ENCODE data around the gene PPP1R9A.

PPP1R9A gene

GRCh38 chr7:95322396-95322795, 415.0 kb downstream of the PPP1R9A start:
- Histone ChIP-seq H3K27ac (no peak overlapping the region), H3K9ac (no peak overlapping the region)

GRCh38 chr7:95322854-95323253, 415.5 kb downstream of the PPP1R9A start:
- Histone ChIP-seq H3K4me1 (no peaks in the 10 kb centered on the region), H3K9me3 (ENCODE audit: control insufficient read depth, low read length) (no peaks in the 10 kb centered on the region), H3K9ac (no peak overlapping the region), H3K36me3 (ENCODE audit: control insufficient read depth, insufficient read depth, low read length) (no peaks in the 10 kb centered on the region), H3K27me3 (ENCODE audit: control insufficient read depth, insufficient read depth, low read length) (no peaks in the 10 kb centered on the region), H3K27ac (no peak overlapping the region), H3K4me2 (ENCODE audit: low read length) (no peak overlapping the region), H3K4me3 (ENCODE audit: low read depth, low read length) (no peak overlapping the region), H2AFZ (no peak overlapping the region), H3K79me2 (no peaks in the 10 kb centered on the region)
- TF ChIP-seq, protein P1, sequence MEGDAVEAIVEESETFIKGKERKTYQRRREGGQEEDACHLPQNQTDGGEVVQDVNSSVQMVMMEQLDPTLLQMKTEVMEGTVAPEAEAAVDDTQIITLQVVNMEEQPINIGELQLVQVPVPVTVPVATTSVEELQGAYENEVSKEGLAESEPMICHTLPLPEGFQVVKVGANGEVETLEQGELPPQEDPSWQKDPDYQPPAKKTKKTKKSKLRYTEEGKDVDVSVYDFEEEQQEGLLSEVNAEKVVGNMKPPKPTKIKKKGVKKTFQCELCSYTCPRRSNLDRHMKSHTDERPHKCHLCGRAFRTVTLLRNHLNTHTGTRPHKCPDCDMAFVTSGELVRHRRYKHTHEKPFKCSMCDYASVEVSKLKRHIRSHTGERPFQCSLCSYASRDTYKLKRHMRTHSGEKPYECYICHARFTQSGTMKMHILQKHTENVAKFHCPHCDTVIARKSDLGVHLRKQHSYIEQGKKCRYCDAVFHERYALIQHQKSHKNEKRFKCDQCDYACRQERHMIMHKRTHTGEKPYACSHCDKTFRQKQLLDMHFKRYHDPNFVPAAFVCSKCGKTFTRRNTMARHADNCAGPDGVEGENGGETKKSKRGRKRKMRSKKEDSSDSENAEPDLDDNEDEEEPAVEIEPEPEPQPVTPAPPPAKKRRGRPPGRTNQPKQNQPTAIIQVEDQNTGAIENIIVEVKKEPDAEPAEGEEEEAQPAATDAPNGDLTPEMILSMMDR (IDR thresholded peaks at IDR 0.05) = no peak

More at GRCh38 chr7:95322396-95322795, 415.0 kb downstream of the PPP1R9A start:
- Histone ChIP-seq H3K4me2 (ENCODE audit: low read length) (no peak overlapping the region), H3K79me2 (no peaks in the 10 kb centered on the region), H3K4me3 (ENCODE audit: low read depth, low read length) (no peak overlapping the region), H3K27me3 (ENCODE audit: control insufficient read depth, insufficient read depth, low read length) (no peaks in the 10 kb centered on the region), H3K4me1 (no peaks in the 10 kb centered on the region), H2AFZ (no peak overlapping the region), H3K36me3 (ENCODE audit: control insufficient read depth, insufficient read depth, low read length) (no peaks in the 10 kb centered on the region), H3K9me3 (ENCODE audit: control insufficient read depth, low read length) (no peaks in the 10 kb centered on the region)
- TF ChIP-seq, protein P1 (IDR thresholded peaks at IDR 0.05) = no peak

DNA sequence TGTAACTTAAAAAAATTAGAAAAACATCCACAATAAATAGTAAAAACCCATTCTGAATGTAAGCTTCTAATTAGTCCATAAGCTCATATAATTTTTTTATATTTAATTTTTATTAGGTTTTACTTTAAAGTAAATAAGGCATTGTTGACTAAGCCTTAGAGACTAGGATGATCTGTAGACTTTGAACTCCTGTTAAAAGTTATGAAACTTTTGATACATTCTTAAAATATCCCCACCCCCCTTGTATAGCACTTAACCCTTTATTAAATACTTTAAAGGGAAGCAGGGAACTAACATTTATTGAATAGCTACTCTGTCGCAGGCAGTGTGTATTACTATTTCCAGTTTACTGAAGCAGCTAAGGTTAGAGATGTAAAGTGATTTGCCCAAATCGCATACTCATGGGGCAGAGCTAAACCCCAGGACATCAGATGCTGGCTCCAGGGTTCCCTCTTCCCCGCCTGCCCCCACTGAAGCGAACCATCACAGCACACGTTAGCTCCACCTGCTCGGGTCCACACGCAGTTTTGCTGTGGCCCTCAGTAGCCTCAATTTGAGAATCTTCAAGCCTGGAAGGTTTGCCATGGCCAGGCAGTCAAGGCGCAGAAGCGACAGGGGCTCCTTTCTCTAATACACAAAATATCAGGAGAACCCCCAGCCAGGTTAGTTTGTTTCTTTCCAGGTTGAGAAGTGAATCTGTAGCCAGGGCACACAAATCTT, 416.2 kb downstream of the PPP1R9A start:
- no peak overlapping the region for H3K27ac ChIP-seq
- H2AFZ ChIP-seq = no peak overlapping the region
- H3K27me3 ChIP-seq (ENCODE audit: control insufficient read depth, insufficient read depth, low read length) = no peaks in the 10 kb centered on the region
- H3K9ac ChIP-seq = no peak overlapping the region
- no peaks in the 10 kb centered on the region for H3K79me2 ChIP-seq
- TF ChIP-seq, protein P1 (IDR thresholded peaks at IDR 0.05) = no peak
- H3K4me3 ChIP-seq (ENCODE audit: low read depth, low read length) = no peak overlapping the region
- H3K4me1 ChIP-seq = no peaks in the 10 kb centered on the region
- H3K4me2 ChIP-seq (ENCODE audit: low read length) = no peak overlapping the region
- no peaks in the 10 kb centered on the region for H3K9me3 ChIP-seq (ENCODE audit: control insufficient read depth, low read length)
- H3K36me3 ChIP-seq (ENCODE audit: control insufficient read depth, insufficient read depth, low read length) = no peaks in the 10 kb centered on the region

GRCh38 chr7:95324431-95324830, 417.0 kb downstream of the PPP1R9A start, which contains the start of gene PON1:
Gene PON1, minus strand, starts transcription at chr7:95324532. Its CDS starts 57 bp downstream, at chr7:95324475.
- TF ChIP-seq, protein P1 (IDR thresholded peaks at IDR 0.05) = no peak
- no peaks in the 10 kb centered on the region for H3K27me3 ChIP-seq (ENCODE audit: control insufficient read depth, insufficient read depth, low read length)
- no peak within 1 kb of the TSS for H3K9ac ChIP-seq
- H3K9me3 ChIP-seq (ENCODE audit: control insufficient read depth, low read length) = no peaks in the 10 kb centered on the region
- H3K4me1 ChIP-seq = no peaks in the 10 kb centered on the region
- H3K27ac ChIP-seq = no peak within 1 kb of the TSS
- no peaks in the 10 kb centered on the region for H3K79me2 ChIP-seq
- H3K36me3 ChIP-seq (ENCODE audit: control insufficient read depth, insufficient read depth, low read length) = no peaks in the 10 kb centered on the region
- no peak within 1 kb of the TSS for H3K4me3 ChIP-seq (ENCODE audit: low read depth, low read length)
- no peak within 1 kb of the TSS for H3K4me2 ChIP-seq (ENCODE audit: low read length)
- peak within 1 kb of the TSS; percentile 34 for H2AFZ ChIP-seq

DNA sequence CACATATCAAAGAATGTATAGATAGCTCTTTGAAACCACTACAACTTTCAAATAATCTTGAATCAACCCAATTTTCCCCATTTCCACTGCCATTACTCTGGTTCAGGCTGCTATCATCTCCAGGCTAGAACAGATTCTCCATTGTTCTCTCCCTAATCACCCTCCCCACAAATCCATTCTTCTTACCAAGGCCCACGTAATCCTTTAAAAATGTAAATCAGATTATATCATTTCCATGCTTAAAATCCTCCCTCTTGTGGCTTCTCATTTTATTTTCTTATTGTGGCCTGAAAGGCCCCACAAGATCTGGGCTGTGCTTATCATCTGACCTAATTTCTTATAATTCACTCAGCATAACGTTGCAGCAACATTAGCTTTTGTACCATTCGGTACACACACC, 420.0 kb downstream of the PPP1R9A start:
- no peak overlapping the region for H3K4me2 ChIP-seq (ENCODE audit: low read length)
- no peak overlapping the region for H2AFZ ChIP-seq
- H3K9me3 ChIP-seq (ENCODE audit: control insufficient read depth, low read length) = no peaks in the 10 kb centered on the region
- no peaks in the 10 kb centered on the region for H3K27me3 ChIP-seq (ENCODE audit: control insufficient read depth, insufficient read depth, low read length)
- TF ChIP-seq, protein P1 (IDR thresholded peaks at IDR 0.05) = no peak
- no peak overlapping the region for H3K27ac ChIP-seq
- no peaks in the 10 kb centered on the region for H3K36me3 ChIP-seq (ENCODE audit: control insufficient read depth, insufficient read depth, low read length)
- no peak overlapping the region for H3K9ac ChIP-seq
- H3K79me2 ChIP-seq = no peaks in the 10 kb centered on the region
- H3K4me3 ChIP-seq (ENCODE audit: low read depth, low read length) = no peak overlapping the region
- no peaks in the 10 kb centered on the region for H3K4me1 ChIP-seq

All from parathyroid adenoma (tissue), 2 donors.